NCI-H1092 (cell line): Measurements from ENCODE around the gene PIK3CA.
"Not testable (repeated sequence)": the region's sequence is repeated elsewhere in the genome, so short reads cannot be mapped to it uniquely, and the experiment has no call there.

ENCODE experiments used
- DNase-seq: peaks from one replicate; lab custom pipeline; 2025; lab: John Stamatoyannopoulos, UW

PIK3CA gene

GRCh38 chr3:179264449-179264848 lies 116.3 kb downstream of the PIK3CA start:
- no peak for DNase-seq

- DNase-seq, result no peak
These were observed 116.9 kb downstream of the PIK3CA start for GRCh38 chr3:179265092-179265491.

GRCh38 chr3:179265875-179266274 lies 117.7 kb downstream of the PIK3CA start:
- DNase-seq, result no peak

GRCh38 chr3:179266701-179267211 lies 118.6 kb downstream of the PIK3CA start:
- DNase-seq, result no peak

- DNase-seq, result no peak
These were observed 120.4 kb downstream of the PIK3CA start for GRCh38 chr3:179268400-179269051.

GRCh38 chr3:179269152-179269707 lies 121.1 kb downstream of the PIK3CA start:
- DNase-seq, result no peak

- DNase-seq, result no peak
These were observed 124.2 kb downstream of the PIK3CA start for GRCh38 chr3:179272385-179272784.

GRCh38 chr3:179274434-179274833 lies 126.3 kb downstream of the PIK3CA start:
- not testable (repeated sequence) for DNase-seq

GRCh38 chr3:179276001-179276400 lies 127.8 kb downstream of the PIK3CA start:
- DNase-seq, result no peak

- no peak for DNase-seq
These were observed 128.6 kb downstream of the PIK3CA start for GRCh38 chr3:179276743-179277142.

- no peak for DNase-seq
These were observed 130.0 kb downstream of the PIK3CA start for GRCh38 chr3:179278151-179278550.

- DNase-seq, result no peak
These were observed 131.0 kb downstream of the PIK3CA start for GRCh38 chr3:179278932-179279693.

- no peak for DNase-seq
These were observed 131.7 kb downstream of the PIK3CA start for GRCh38 chr3:179279837-179280236.

GRCh38 chr3:179281825-179282224 lies 133.7 kb downstream of the PIK3CA start:
- DNase-seq, result no peak

- DNase-seq, result no peak
These were observed 138.2 kb downstream of the PIK3CA start for GRCh38 chr3:179286331-179286730.

- DNase-seq, result no peak
These were observed 140.7 kb downstream of the PIK3CA start for GRCh38 chr3:179288845-179289244.

- DNase-seq, result no peak
These were observed 141.1 kb downstream of the PIK3CA start for GRCh38 chr3:179289295-179289694.
